Measurements from ENCODE around the gene PPP1R13B.

Gene PPP1R13B

GRCh38 chr14:103773521-103773920 is 73.9 kb downstream of the PPP1R13B start:
- DNase-seq (ENCODE audit: low spot score), result no peak
- in situ Hi-C loops (cut with MboI; ENCODE audit: low pct_unique_long_range_greater_than_20kb, low sequenced_read_pairs, unreplicated experiment), result no loop called here
- no peak for TF ChIP-seq CTCF (IDR thresholded peaks at IDR 0.05; ENCODE audit: extremely low read depth, insufficient read depth, missing control alignments)

- no peak for DNase-seq (ENCODE audit: low spot score)
- in situ Hi-C loops (cut with MboI; ENCODE audit: low pct_unique_long_range_greater_than_20kb, low sequenced_read_pairs, unreplicated experiment), result no loop called here
- no peak for TF ChIP-seq CTCF (IDR thresholded peaks at IDR 0.05; ENCODE audit: extremely low read depth, insufficient read depth, missing control alignments)
Measured at GRCh38 chr14:103772078-103772712, 75.2 kb downstream of the PPP1R13B start.

- peak; percentile 8 for TF ChIP-seq CTCF (IDR thresholded peaks at IDR 0.05; ENCODE audit: extremely low read depth, insufficient read depth, missing control alignments)
- in situ Hi-C loops (cut with MboI; ENCODE audit: low pct_unique_long_range_greater_than_20kb, low sequenced_read_pairs, unreplicated experiment), result no loop called here
- DNase-seq (ENCODE audit: low spot score), result no peak
Measured at GRCh38 chr14:103770902-103771301, 76.5 kb downstream of the PPP1R13B start.

- DNase-seq (ENCODE audit: low spot score), result no peak
- TF ChIP-seq CTCF (IDR thresholded peaks at IDR 0.05; ENCODE audit: extremely low read depth, insufficient read depth, missing control alignments), result no peak
- in situ Hi-C loops (cut with MboI; ENCODE audit: low pct_unique_long_range_greater_than_20kb, low sequenced_read_pairs, unreplicated experiment), result no loop called here
Measured at GRCh38 chr14:103770500-103770899, 76.9 kb downstream of the PPP1R13B start.

GRCh38 chr14:103767336-103767894 is 80.0 kb downstream of the PPP1R13B start:
- no peak for TF ChIP-seq CTCF (IDR thresholded peaks at IDR 0.05; ENCODE audit: extremely low read depth, insufficient read depth, missing control alignments)

GRCh38 chr14:103765526-103765925 is 81.8 kb downstream of the PPP1R13B start:
- DNase-seq (ENCODE audit: low spot score), result no peak
- in situ Hi-C loops (cut with MboI; ENCODE audit: low pct_unique_long_range_greater_than_20kb, low sequenced_read_pairs, unreplicated experiment), result no loop called here
- no peak for TF ChIP-seq CTCF (IDR thresholded peaks at IDR 0.05; ENCODE audit: extremely low read depth, insufficient read depth, missing control alignments)

More at GRCh38 chr14:103767336-103767894, 80.0 kb downstream of the PPP1R13B start:
- in situ Hi-C loops (cut with MboI; ENCODE audit: low pct_unique_long_range_greater_than_20kb, low sequenced_read_pairs, unreplicated experiment), result no loop called here
- DNase-seq (ENCODE audit: low spot score), result no peak
